DMS153 (cell line): ENCODE measurements around the gene RNF38.
A peak's percentile ranks its signal among the peaks of the same experiment; 100 is the strongest.
"Not testable (repeated sequence)": the region's sequence is repeated elsewhere in the genome, so short reads cannot be mapped to it uniquely, and the experiment has no call there.

ENCODE experiments used
- DNase-seq: peaks from one replicate; lab custom pipeline; 2025; lab: John Stamatoyannopoulos, UW

RNF38 gene

DNA sequence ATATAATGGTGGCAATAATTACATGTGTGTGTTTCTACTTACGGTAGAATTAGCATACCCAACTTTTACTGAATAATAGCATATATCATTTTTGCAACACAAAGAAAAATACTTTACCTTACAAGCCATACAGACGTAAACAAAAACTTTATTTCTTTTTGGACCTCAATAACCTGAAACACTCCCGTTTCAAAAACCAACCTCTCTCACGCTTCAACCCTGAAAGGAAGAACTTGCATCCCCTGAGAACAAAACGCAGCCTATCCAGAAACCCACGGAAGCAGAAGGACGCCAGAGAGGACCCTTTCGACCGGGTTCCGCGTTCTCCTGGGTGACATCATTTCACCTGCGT lies at the start of gene RNF38:
RNF38 (minus strand) TSS at position 290 of the 352 bp plus-strand sequence; CDS start at position 129, 161 bp downstream.
- no peak for DNase-seq

DNA sequence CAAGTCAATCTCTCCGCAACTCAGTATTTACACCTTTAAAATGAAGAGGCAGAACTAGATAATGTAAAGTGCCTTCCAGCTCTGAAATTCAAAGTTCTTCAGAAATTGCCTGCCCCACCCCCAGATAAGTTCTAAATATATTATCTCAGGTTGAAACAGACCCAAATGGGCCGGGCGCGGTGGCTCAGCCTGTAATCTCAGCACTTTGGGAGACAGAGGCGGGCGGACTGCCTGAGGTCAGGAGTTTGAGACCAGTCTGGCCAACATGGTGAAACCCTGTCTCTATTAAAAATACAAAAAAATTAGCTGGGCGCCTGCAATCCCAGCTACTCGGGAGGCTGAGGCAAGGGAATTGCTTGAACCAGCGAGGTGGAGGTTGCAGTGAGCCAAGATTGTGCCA lies 48.5 kb upstream of the RNF38 start:
- DNase-seq = not testable (repeated sequence)

DNA sequence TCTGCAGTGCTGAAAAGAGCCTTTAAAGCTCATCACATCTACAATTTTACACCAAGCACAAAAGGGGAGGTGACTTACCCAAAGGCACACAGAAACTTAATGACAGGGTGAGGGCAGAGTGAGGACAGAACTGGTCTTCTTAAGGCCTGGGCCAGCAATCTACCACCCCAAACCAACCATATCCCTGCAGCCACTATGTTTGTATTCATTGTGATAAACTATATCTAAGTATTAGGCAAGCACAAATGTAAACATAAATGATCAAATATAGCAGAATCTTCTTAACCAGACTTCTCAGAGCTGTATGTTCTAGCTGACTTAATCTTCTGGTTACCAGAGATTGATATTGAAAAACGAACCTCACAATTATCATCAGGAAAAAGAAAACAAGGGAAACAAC lies 47.9 kb upstream of the RNF38 start:
- no peak for DNase-seq

DNA sequence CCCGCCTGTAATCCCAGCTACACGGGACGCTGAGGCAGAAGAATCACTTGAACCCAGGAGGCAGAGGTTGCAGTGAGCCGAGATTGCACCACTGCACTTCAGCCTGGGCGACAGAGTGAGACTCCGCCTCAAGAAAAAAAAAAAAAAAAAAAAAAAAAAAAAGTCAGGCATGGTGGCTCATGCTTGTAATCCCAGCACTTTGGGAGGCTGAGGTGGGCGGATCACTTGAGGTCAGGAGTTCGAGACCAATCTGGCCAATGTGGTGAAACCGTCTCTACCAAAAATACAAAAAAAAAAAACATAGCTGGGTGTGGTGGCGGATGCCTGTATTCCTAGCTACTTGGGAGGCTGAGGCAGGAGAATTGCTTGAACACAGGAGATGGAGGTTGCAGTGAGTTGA lies 46.6 kb upstream of the RNF38 start:
- not testable (repeated sequence) for DNase-seq

DNA sequence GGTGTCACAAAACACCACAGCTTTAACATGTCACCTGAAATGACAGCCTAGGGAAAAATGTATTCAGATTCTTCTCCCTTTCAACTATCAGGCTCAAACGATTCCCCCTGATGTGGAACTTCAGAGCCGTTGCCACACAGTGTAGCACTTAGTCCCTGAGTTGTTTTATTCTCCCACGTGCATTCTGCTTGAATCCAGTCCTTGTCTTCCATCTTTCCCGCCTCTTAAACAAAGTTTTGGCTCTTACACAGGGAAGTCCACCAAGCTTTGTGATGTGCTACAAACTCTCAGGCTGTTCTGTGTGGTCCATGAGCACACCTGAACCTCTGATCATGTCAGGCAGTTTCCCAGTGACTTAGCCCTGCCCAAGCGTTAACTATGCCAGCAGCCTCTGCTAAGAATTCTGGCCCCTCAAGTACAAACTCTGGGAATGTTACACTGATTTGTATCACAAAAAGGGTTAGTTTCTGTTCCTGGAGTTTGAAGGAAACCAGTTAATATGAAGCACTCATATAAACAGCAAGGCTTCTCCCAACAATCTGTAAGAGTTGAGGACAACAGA lies 45.8 kb upstream of the RNF38 start:
- DNase-seq = no peak

DNA sequence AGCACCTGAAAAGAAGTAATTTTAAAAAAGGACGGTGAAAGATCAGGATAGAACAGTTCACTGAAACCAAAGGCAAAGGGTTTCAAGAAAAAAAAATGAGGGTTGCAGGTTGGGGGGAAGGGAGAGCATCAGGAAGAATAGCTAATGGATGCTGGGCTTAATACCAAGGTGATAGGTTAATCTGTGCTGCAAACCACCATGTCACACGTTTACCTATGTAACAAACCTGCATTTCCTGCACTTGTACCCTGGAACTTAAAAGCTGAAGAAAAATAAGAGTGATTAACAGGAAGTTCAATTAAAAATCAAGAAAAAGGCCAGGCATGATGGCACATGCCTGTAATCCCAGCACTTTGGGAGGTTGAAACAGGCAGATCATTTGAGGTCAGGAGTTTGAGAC lies 44.1 kb upstream of the RNF38 start:
- DNase-seq = no peak

DNA sequence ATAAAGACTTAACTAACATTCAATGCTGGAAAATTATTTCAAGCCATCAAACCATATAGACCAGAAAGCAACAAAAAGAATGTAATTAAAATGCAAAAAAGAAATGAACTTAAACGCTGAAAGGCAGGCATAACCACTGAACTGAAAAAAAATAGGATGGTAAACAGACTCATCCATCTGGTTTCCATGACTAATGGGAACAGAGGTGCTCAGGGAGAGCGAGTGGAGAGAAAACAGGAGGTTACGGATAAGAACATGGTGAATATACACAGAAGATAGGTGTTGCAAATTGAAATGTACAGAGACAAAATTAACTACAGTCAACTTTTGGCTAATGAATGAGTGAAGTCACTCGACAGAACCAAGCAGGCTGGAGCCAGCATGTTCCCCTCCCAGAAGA lies 43.5 kb upstream of the RNF38 start:
- no peak for DNase-seq

DNA sequence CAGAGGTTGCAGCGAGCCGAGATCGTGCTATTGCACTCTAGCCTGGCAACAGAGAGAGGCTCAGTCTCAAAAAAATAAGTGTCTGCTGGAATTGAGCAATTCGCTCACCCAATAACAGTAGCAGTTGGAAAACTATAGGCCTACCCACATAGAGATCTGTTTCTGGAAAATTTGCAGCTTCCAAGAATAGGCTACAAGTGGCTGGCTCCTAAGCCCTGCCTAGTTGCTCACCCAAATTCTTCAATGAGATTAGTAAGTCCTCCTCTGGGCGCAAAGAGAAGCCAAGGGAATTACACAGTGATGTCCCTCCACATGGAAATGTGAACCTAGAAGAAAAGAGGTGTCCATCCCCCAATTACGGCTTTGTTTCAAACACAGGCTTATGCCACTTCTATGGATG lies 42.6 kb upstream of the RNF38 start:
- no peak for DNase-seq

DNA sequence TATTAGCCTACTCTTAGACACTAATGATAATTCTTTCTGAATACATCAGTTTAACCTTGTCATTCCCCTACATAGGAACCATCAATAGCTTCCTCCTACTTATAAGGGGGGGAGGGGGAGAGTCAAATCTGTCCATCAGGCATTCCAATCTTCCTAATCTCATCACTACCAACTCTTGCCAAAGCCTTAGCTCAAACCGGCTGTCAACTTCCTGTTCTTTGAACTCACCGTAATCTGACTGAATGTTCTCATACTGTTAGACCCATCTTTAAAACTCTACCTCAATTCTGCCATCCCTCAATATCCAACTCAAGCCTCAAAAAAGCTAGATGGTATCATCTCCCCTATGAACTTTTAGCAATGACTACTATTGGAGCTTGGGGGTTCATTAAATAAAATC lies 41.9 kb upstream of the RNF38 start:
- no peak for DNase-seq

DNA sequence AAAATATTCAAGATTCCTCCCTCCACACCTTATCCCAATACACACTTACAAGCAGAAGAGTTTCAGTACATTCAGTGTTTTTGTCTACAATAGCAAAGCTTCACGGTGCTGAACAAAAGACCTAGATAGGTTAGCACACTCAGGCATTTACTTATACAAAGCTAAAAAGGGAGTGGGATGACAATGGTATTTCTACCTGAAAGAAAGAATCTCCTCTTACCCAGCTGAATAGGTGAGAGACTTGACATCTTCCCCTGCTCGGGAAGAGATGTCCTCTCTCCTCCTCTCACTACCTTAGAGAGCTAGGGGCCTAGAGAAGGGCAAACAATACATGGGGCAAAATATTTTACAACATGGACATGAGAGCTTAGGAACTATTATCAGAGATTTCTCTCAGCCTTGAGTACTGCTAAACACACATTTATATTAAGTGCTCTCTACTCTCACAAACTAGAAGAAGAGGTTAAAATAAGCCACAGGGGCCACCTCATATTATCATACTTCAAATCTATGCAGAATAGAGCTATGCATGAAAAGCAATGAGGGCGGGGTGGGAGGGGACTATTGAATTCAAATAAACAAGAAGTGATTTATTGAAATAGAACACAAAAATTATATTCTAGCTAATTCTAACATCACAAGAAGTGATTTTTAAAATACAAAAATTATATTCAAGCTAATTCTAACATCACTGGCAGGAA lies 38.6 kb upstream of the RNF38 start:
- no peak for DNase-seq

DNA sequence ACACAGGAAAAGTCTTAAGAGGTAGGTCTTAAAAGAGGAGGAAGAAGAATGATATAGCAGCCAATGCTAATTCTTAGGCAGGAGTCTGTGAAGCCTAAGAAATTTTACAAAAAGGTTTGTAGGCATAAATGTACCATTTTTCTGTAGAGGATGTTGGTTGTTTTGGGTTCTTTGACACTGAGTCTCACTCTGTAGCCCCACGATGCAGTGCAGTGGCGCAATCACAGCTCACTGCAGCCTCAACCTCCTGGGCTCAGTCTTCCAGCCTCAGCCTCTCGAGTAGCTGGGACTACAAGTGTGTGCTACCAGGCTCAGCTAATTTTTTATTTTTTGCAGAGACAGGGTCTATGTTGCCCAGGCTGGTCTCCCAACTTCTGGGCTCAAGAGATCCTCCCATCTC lies 37.7 kb upstream of the RNF38 start:
- no peak for DNase-seq

DNA sequence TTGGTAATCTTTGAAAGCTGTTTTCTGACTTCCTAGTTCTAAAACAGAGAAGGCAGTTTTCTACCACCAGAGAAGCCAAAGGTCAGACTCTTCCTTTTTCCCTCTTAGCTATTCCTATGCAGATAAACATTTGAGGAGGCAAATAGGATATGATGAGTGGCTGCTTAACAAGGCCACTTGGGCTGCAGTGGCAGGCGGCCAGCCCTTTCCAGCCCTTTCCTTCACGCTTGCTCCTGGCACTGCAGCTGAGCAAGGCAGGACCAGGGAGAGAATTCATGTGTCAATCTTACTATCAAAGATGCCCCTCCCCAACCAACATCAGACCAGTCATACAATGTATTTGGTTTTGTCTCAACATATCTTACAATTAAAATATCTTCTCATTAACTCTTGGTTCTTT lies 36.8 kb upstream of the RNF38 start:
- peak; percentile 12 for DNase-seq

DNA sequence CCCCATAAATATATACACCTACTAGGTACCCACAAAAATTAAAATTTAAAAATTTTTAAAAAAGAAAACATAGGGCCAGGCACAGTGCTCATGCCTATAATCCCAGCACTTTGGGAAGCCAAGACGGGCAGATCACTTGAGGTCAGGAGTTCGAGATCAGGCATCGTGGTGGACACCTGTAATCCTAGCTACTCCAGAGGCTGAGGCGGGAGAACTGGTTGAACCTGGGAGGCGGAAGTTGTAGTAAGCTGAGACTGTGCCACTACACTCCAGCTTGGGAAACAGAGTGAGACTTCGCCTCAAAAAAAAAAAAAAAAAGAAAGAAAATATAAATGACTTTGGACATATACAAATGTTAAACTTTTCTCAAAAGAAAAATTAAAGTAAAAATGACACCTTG lies 33.3 kb upstream of the RNF38 start:
- no peak for DNase-seq

DNA sequence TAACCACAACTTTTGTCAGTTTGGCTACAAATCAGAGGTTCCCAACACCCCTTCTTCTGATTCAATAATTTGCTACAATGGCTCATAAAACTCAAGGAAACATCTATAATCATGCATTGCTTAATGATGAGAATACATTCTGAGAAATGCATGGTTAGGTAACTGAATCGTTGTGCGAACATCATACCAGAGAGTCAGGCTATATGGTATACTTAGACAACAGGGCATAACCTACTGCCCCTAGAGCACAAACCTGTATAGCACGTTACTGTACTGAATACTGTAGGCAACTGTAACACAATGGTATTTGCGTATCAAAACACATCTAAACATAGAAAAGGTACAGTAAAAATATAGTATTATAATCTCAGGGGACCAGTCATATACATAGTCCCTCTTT lies 31.0 kb upstream of the RNF38 start:
- no peak for DNase-seq

DNA sequence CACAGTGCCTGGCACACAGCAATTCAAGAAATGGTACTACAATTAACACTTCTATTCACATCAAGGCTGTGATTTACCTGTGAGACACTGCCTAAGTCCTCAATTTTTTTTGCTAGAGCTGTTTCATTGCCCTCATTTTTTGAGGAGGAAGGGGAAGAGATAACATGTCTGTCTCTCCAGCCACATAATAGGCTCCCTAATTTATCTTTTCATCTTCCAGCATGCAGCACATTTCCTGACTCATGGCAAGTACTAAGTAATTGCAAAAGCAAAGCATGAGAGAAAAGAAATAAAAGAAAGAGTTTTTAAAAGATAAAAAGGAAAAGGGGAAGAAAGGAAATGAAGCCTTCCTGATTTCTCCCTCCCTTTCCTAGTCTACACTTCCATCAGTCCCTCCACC lies 26.9 kb upstream of the RNF38 start:
- DNase-seq = no peak

DNA sequence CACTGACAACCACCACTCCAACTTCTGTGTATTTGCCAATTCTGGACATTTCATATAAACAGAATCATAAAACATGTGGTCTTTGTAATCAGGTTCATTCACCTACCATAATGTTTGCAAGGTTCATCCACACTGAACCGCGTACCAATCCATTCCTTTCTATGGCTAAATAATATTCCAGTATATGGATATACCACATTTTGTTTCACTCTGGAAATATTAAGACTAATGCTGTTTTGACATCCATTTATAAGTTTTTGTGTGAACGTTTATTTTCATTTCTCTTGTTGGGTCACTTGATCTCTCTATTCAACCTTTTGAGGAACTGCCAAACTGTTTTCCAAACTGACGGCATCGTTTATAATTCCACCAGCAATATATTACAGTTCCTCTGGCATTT lies 26.3 kb upstream of the RNF38 start:
- DNase-seq = no peak

DNA sequence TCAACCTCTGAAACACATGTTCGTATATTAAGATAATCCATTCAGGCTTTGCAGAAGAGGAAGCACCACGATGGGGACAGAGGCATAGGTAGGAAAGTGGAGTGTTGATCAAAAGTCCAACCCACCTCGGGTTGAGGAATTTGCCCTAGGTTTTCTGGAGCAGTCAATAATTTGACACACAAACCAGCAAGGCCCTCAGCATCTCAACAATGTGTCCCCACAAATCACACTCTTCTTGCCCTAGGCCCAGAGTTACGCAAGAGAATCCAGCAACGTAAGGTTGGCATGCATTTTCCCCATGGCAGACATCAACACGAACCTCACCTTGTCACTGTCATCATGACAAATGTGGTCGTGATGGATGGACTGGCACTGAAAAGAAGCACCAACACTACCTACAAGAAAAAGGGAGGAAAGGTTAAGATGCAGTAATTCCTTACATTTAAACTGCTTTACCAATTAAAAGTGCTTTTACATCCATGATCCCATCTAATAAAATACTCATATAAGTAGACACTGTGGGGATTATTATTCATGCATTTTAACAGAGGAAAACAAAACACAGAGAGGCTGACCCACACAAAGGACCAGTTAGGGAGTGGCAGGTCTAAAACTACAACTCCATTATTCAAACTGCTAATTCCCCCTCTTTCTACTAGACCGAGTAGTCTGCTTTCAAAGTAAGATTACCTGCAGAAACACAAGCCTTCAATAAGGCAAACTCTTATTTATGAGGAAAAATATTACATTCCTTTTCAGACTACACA lies 24.4 kb upstream of the RNF38 start:
- DNase-seq = no peak

DNA sequence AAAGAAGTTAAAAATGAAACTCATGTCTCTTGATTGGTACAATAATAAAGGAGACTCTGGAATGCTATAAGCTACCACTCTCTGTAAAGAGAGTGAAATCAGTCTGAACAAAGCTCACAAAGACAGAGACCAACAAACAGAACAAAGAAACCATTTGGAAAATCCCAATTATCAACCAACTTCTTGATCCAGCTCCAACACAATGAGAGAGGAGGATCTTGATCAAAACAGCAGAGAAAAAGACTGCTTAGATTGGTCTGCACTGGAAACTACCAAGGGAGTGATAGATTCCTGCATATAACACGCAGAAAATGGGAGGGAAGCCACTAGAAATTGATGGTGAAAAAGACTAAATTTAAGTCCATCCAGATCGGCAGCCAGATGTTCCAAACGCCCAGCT lies 23.1 kb upstream of the RNF38 start:
- no peak for DNase-seq

DNA sequence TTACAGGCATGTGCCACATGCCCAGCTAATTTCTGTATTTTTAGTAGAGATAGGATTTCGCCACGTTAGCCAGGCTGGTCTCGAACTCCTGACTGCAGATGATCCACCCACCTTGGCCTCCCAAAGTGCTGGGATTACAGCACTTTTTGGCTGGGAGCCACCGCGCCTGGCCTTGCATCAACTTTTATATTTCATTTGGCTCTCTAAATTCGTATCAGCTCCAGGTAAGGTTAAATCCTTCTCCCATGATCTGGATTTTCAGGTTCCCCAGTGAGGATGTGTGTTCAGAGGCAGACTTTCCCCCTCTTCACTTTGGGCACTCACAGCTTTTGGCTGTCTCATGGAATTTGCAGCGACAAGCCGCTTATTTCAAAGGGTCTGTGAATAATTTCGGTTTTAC lies 16.8 kb upstream of the RNF38 start:
- no peak for DNase-seq

DNA sequence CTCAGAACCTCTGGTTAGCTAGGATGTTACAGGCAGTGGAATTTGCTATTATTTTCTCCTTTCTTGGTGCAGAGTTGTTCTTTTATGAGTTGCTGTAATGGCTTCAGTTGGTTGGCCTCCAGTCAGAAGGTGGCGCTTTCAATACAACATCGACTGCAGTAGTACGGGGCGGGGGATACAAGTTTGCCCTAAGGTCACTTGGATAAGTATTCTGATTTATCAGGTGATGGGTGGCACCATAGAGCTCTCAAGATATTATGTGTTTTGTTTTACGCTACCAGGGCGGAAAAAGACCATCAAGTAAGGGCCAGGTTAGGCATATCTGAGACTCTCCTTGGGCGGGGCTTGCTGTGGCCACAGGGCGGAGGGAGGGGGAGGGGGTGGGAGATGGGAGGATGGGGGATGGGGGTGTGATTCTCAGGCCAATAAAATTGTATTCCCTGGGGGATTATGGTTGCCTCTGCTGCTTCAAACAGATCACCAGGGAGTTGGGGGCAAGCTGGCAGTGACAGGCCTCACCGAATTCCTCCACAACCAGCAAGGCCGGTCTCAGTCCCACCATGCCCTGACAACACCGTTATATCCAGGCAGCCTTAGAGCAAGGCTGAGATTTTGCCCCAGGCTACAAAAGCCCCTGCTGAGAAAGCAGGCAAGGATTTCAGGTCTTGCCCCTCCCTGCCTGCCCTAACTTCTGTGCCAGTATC lies 15.9 kb upstream of the RNF38 start:
- no peak for DNase-seq

DNA sequence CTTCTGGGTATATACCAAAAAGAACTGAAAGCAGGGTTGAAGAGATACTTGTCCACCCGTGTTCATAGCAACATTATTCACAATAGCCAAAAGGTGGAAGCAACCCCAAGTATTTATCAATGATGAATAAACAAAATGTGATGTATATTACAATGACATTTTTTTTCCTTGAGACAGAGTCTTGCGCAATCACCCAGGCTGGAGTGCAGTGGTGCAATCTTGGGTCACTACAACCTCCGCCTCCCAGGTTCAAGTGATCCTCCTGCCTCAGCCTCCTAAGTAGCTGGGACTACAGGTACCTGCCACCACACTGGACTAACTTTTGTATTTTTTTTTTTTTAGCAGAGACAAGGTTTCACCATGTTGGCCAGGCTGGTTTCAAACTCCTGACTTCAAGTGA lies 11.3 kb upstream of the RNF38 start:
- DNase-seq = not testable (repeated sequence)

DNA sequence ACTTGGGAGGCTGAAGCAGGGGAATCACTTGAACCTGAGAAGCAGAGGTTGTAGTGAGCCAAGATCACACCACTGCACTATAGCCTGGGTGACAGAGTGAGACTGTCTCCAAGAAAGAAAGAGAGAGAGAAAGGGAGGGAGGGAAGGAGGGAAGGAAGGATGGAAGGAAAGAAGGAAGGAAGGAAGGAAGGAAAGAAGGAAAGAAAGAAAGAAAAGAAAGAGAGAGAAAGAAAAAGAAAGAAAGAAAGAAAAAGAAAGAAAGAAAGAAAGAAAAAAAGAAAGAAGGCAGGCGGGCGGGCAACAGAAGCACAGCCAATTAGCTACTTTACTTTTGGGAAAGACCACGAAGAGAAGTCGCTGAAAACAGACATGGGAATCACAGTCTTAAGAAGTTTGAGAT lies 9.0 kb upstream of the RNF38 start:
- DNase-seq = not testable (repeated sequence)
